Spinal cord (tissue), 10 donors: ENCODE results near the gene RPS10. TPM values are rescaled to one million over a fixed set of nuclear protein-coding genes. Genes with fewer than 3 reads are reported as not detected.

Experiments
- DNase-seq, 6 donors: peaks; one replicate each; pipeline versions ENCODE4 v3.0.0 to v3.0.0-alpha.2; 2013 to 2015; ENCODE audit warnings: low spot score in 6 of 6, low read depth in 4 of 6
- H3K27ac ChIP-seq: one replicate; pipeline ENCODE4 v1.5.1; 2013; ENCODE audit warnings: low read depth, low read length, control low read depth
- H3K27me3 ChIP-seq: one replicate; pipeline ENCODE4 v1.6.1; 2013; ENCODE audit warnings: low read length; ENCODE audit not compliant: control insufficient read depth, insufficient read depth
- H3K36me3 ChIP-seq: one replicate; pipeline ENCODE4 v1.6.1; 2013; ENCODE audit warnings: low read length; ENCODE audit not compliant: control insufficient read depth, insufficient read depth
- H3K4me1 ChIP-seq: one replicate; pipeline ENCODE4 v1.6.1; 2013; ENCODE audit warnings: low read length; ENCODE audit not compliant: control insufficient read depth, insufficient read depth
- H3K4me3 ChIP-seq: one replicate; pipeline ENCODE4 v1.5.1; 2013; ENCODE audit warnings: low read depth, low read length, control low read depth
- H3K9me3 ChIP-seq: one replicate; pipeline ENCODE4 v1.6.1; 2013; ENCODE audit warnings: low read length; ENCODE audit not compliant: control insufficient read depth, insufficient read depth
- WGBS: methylation state at CpG from one replicate; pipeline ENCODE4 v1.1.5; 2013; ENCODE audit warnings: missing lambda C conversion rate; ENCODE audit not compliant: insufficient coverage; 5-methylcytosine and 5-hydroxymethylcytosine counted together
- polyA plus RNA-seq, 2 donors: library from polyadenylated mRNA; unstranded; fragments of 120-200 nt; gene quantifications; one replicate each; pipeline ENCODE4 v1.2.1, GENCODE V29; 2013; ENCODE audit not compliant: insufficient read length in 2 of 2
- total RNA-seq, 2 donors: library from RNA; depleted of rRNA in 1 of 2; stranded (reverse); fragments of 120-200 nt in 1 of 2; fragments of >200 nt in 1 of 2; gene quantifications; one replicate each; pipeline versions ENCODE4 v1.2.3 to v1.2.4, GENCODE V29; 2013 to 2014
- donor health status: healthy.

Gene RPS10
- total and polyA plus RNA-seq, 4 donors, result 803 to 2,031 (median 844) TPM

GRCh38 chr6:34455831-34456230 lies 30.0 kb upstream of the RPS10 start:
- Histone ChIP-seq H3K4me1 (no peaks in the 10 kb centered on the region), H3K36me3 (no peaks in the 10 kb centered on the region), H3K4me3 (no peak overlapping the region), H3K9me3 (no peaks in the 10 kb centered on the region), H3K27me3 (no peaks in the 10 kb centered on the region), H3K27ac (no peak overlapping the region)
- no CpG with 5 or more reads among the region's 1 CpG for WGBS
- DNase-seq, result no peak

GRCh38 chr6:34451192-34451591 lies 25.3 kb upstream of the RPS10 start:
- no peaks in the 10 kb centered on the region for H3K9me3 ChIP-seq
- no peak overlapping the region for H3K27ac ChIP-seq
- H3K4me1 ChIP-seq, result peaks cover 4% of the 10 kb centered on the region
- H3K27me3 ChIP-seq, result no peaks in the 10 kb centered on the region
- H3K4me3 ChIP-seq, result no peak overlapping the region
- no peaks in the 10 kb centered on the region for H3K36me3 ChIP-seq
- no peak for DNase-seq
- no CpG with 5 or more reads among the region's 1 CpG for WGBS

- 73% methylated on average over 5 of the region's 5 CpGs for WGBS
- H3K36me3 ChIP-seq, result no peaks in the 10 kb centered on the region
- no peaks in the 10 kb centered on the region for H3K9me3 ChIP-seq
- no peak overlapping the region for H3K27ac ChIP-seq
- no peaks in the 10 kb centered on the region for H3K27me3 ChIP-seq
- H3K4me1 ChIP-seq, result peaks cover 4% of the 10 kb centered on the region
- no peak for DNase-seq
- no peak overlapping the region for H3K4me3 ChIP-seq
Observed at GRCh38 chr6:34447910-34448309, 22.0 kb upstream of the RPS10 start.

- Histone ChIP-seq H3K27me3 (no peaks in the 10 kb centered on the region), H3K9me3 (no peaks in the 10 kb centered on the region), H3K4me1 (peaks cover 4% of the 10 kb centered on the region), H3K4me3 (no peak overlapping the region), H3K27ac (no peak overlapping the region), H3K36me3 (no peaks in the 10 kb centered on the region)
- peak in 1 of 6 donors; percentile 67 for DNase-seq
- WGBS, result 36% methylated on average over 6 of the region's 7 CpGs
Observed at GRCh38 chr6:34447386-34447785, 21.5 kb upstream of the RPS10 start.

DNA sequence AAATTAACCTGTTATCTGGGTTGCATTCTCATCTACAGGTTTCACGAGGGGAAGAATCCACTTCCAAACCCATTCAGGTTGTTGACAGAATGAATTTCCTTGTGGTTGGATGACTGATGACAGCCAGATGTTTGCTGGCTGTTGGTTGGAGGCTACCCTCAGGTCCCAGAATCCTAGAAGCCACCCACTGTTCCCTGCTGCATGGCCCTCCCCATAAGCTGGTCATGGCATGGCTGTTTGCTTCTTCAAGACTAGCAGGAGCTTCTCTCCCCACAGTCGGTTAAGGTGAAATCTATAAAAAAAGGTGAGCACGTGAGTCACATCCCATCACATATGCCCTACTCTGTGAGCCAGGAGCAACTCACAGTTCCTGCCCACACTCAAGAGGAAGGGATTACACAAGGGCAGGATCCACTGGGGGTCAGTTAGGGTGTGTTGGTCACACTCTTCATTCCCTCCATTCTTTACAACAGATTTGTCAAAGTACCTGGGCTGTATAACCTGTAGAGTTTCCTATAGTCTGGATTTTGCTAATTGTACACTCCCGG lies 19.5 kb upstream of the RPS10 start:
- Histone ChIP-seq H3K4me1 (peaks cover 4% of the 10 kb centered on the region), H3K27me3 (no peaks in the 10 kb centered on the region), H3K4me3 (no peak overlapping the region), H3K9me3 (no peaks in the 10 kb centered on the region), H3K27ac (no peak overlapping the region), H3K36me3 (no peaks in the 10 kb centered on the region)
- WGBS, result 100% methylated on average over 1 of the region's 4 CpGs
- no peak for DNase-seq

GRCh38 chr6:34441526-34441925 lies 15.7 kb upstream of the RPS10 start:
- no peaks in the 10 kb centered on the region for H3K36me3 ChIP-seq
- no peaks in the 10 kb centered on the region for H3K4me1 ChIP-seq
- no peak overlapping the region for H3K27ac ChIP-seq
- no peak overlapping the region for H3K4me3 ChIP-seq
- WGBS, result 100% methylated on average over 1 of the region's 5 CpGs
- no peak for DNase-seq
- no peaks in the 10 kb centered on the region for H3K9me3 ChIP-seq
- no peaks in the 10 kb centered on the region for H3K27me3 ChIP-seq

DNA sequence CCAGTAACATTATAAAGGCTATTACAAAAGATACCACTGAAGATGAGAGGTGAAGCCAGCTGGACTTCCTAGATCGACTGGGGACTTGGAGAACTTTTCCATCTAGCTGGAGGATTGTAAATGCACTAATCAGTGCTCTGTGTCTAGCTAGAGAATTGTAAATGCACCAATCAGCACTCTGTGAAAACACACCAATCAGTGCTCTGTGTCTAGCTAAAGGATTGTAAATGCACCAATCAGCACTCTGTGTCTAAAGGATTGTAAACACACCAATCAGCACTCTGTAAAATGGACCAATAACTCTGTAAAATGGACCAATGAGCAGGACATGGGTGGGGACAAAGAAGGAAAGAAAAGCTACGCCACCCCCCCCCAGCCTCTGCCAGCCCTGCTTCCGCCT lies 13.6 kb upstream of the RPS10 start:
- H3K27ac ChIP-seq, result no peak overlapping the region
- no CpG with 5 or more reads among the region's 3 CpGs for WGBS
- DNase-seq, result no peak

GRCh38 chr6:34438705-34439104 lies 12.8 kb upstream of the RPS10 start:
- Histone ChIP-seq H3K4me3 (no peak overlapping the region), H3K36me3 (no peaks in the 10 kb centered on the region), H3K9me3 (no peaks in the 10 kb centered on the region), H3K27me3 (no peaks in the 10 kb centered on the region), H3K27ac (no peak overlapping the region), H3K4me1 (no peaks in the 10 kb centered on the region)
- no peak for DNase-seq
- WGBS, result 43% methylated on average over 1 of the region's 4 CpGs

More for the DNA sequence above, 13.6 kb upstream of the RPS10 start:
- Histone ChIP-seq H3K9me3 (no peaks in the 10 kb centered on the region), H3K4me1 (no peaks in the 10 kb centered on the region), H3K4me3 (no peak overlapping the region), H3K27me3 (no peaks in the 10 kb centered on the region), H3K36me3 (no peaks in the 10 kb centered on the region)

DNA sequence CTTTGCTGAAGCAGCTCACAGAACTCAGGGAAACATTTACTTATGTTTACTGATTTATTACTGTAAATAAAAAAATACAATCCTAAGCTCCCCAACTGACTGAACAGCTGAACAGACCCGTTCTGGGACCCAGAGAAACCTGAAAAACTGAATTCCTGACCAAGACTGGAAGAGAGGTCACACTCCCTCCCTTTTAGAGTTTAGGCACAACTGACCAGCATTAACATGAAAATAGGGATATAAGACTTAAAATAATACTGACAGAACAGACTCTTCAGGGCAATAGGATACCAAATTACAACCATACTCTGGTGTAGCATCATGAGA lies 11.7 kb upstream of the RPS10 start:
- no peaks in the 10 kb centered on the region for H3K27me3 ChIP-seq
- H3K9me3 ChIP-seq, result no peaks in the 10 kb centered on the region
- no peaks in the 10 kb centered on the region for H3K4me1 ChIP-seq
- DNase-seq, result no peak
- H3K36me3 ChIP-seq, result no peaks in the 10 kb centered on the region
- no CpG with 5 or more reads among the region's 1 CpG for WGBS
- H3K4me3 ChIP-seq, result no peak overlapping the region
- H3K27ac ChIP-seq, result no peak overlapping the region

- no peak overlapping the region for H3K27ac ChIP-seq
- WGBS, result 87% methylated on average over 27 of the region's 38 CpGs
- no peaks in the 10 kb centered on the region for H3K27me3 ChIP-seq
- H3K4me1 ChIP-seq, result no peaks in the 10 kb centered on the region
- H3K4me3 ChIP-seq, result no peak overlapping the region
- DNase-seq, result no peak
- no peaks in the 10 kb centered on the region for H3K36me3 ChIP-seq
- H3K9me3 ChIP-seq, result no peaks in the 10 kb centered on the region
Observed at GRCh38 chr6:34436803-34437643, 11.2 kb upstream of the RPS10 start.
